A549 (cell line): Measurements from ENCODE around the gene BCKDK.

Experiments
- SMC3 ChIP-seq: fragments of >200 bp; sonication (Bioruptor Twin); formaldehyde crosslinking; IDR thresholded peaks from 3 replicates; pipeline ENCODE4 v1.6.1; 2018; ENCODE audit warnings: inconsistent platforms
- TF ChIP-seq, protein P1 (sequence below): fragments of >200 bp; sonication (Bioruptor Twin); formaldehyde crosslinking; IDR thresholded peaks from 3 replicates; pipeline ENCODE4 v1.5.1; 2016

DNA sequence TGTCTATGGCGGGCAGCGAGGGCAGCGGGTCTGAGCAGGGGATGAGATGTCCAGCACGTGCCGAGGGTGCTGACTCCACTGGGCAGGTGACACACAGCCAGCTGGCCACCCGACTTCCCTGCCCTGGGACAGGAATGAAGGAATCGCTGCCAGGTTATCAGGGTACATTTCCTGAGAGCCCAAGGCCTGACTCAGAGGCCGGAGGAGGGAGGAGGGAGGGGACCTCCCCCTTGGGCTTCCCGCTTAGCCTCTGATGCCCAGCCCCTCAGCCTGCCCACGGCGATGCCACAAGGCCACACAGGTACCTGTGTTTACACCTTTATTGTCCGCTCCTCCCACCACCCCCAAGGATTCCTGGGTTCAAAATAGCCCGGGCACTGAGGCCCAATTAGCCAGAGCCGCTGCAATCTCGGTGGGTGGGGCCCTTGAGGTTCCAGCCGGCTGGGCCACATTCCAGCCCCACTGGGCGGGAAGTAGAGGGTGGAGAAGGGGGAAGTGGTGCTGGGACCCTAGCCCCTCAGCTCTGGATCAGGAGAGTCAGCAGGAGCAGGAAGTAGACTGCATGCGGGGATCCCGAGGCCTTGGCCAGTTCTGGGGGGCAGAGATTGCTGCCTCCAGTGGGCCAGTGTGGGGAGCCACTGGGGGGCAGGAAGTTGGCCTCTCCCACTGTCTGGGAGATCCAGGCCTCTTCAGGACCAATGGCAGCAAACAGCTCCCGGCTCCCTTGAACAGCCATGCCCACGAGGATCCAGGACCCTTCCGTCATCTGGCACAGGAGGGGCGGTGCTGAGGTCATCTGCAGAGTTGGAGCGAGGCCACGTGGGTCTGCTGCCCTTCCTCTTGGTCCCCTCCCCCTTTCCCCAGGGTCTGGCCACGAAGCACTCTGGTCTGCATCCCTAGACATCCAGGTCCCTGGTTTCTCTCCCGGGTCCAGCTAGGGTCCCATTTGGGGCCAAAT is 30.7 kb downstream of the BCKDK start:
- TF ChIP-seq, protein P1, sequence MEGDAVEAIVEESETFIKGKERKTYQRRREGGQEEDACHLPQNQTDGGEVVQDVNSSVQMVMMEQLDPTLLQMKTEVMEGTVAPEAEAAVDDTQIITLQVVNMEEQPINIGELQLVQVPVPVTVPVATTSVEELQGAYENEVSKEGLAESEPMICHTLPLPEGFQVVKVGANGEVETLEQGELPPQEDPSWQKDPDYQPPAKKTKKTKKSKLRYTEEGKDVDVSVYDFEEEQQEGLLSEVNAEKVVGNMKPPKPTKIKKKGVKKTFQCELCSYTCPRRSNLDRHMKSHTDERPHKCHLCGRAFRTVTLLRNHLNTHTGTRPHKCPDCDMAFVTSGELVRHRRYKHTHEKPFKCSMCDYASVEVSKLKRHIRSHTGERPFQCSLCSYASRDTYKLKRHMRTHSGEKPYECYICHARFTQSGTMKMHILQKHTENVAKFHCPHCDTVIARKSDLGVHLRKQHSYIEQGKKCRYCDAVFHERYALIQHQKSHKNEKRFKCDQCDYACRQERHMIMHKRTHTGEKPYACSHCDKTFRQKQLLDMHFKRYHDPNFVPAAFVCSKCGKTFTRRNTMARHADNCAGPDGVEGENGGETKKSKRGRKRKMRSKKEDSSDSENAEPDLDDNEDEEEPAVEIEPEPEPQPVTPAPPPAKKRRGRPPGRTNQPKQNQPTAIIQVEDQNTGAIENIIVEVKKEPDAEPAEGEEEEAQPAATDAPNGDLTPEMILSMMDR, result no peak
- no peak for TF ChIP-seq SMC3
